Measurements from ENCODE around the gene MAFG. TPM values are rescaled to one million over a fixed set of nuclear protein-coding genes. Genes with fewer than 3 reads are reported as not detected.
A peak's percentile ranks its signal among the peaks of the same experiment; 100 is the strongest.

The MAFG gene
- total RNA-seq, 4 donors from 2014 or later, result 37.1 to 65.5 (median 51.9) TPM

DNA sequence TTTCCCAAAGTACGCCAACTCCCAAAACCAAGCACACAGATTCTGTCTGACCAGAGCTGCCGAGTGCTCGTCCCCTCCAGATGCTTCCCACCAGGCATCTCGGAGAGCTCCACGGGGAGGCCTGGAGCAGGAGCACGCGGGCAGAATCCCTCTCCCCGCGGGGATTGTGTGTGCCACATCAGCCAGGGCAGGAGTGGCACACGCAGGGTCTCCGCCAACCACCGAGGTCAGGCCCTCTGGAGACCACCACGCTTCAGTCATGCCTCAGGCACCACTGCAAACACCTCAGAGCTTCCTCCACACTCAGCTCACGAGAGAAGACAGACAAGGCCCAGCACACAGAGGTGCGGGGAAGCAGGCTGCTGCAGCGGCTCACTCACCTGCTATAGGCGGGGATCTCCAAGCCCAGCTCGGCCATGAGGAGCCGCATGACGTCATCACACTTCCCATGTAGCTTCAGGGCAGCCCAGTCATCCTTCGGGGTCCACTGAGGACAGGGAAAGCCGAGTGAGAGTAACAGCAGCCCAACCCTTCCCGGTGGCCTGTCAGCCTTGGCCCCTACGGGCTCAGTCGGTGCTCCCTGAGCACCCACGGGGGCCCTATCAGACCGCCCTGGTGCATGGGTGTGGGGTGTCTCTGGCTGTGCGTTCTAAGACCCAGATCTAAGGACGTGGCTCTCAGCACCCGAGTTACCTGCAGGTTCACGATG, 14.0 kb downstream of the MAFG start:
- ATAC-seq (no peak), DNase-seq (no peak)
- no peaks in the 10 kb centered on the region for H3K27me3 ChIP-seq
- H3K4me3 ChIP-seq, result no peak overlapping the region
- H3K36me3 ChIP-seq, result peaks cover 0 to 34% of the 10 kb centered on the region in 2 donors
- intact Hi-C loops (cut with DNase I; ENCODE audit: low total_unique reads) (loop anchor here (5.0 kb wide), 1 partner anchor 81 kb away; the partner anchor contains the start of gene MCRIP1), in situ Hi-C loops (cut with MboI; ENCODE audit: low sequenced_read_pairs in 4 of 4) (no loop called here)
- no peak overlapping the region for H3K27ac ChIP-seq
- peaks cover 25 to 30% of the 10 kb centered on the region in 2 donors for H3K4me1 ChIP-seq
- H3K9me3 ChIP-seq, result no peaks in the 10 kb centered on the region
- TF ChIP-seq, protein P1, sequence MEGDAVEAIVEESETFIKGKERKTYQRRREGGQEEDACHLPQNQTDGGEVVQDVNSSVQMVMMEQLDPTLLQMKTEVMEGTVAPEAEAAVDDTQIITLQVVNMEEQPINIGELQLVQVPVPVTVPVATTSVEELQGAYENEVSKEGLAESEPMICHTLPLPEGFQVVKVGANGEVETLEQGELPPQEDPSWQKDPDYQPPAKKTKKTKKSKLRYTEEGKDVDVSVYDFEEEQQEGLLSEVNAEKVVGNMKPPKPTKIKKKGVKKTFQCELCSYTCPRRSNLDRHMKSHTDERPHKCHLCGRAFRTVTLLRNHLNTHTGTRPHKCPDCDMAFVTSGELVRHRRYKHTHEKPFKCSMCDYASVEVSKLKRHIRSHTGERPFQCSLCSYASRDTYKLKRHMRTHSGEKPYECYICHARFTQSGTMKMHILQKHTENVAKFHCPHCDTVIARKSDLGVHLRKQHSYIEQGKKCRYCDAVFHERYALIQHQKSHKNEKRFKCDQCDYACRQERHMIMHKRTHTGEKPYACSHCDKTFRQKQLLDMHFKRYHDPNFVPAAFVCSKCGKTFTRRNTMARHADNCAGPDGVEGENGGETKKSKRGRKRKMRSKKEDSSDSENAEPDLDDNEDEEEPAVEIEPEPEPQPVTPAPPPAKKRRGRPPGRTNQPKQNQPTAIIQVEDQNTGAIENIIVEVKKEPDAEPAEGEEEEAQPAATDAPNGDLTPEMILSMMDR (IDR thresholded peaks at IDR 0.05 in 4 of 5, conservative IDR thresholded peaks at IDR 0.05 in 1 of 5), result no peak
- no peak for TF ChIP-seq POLR2A (IDR thresholded peaks at IDR 0.05)

DNA sequence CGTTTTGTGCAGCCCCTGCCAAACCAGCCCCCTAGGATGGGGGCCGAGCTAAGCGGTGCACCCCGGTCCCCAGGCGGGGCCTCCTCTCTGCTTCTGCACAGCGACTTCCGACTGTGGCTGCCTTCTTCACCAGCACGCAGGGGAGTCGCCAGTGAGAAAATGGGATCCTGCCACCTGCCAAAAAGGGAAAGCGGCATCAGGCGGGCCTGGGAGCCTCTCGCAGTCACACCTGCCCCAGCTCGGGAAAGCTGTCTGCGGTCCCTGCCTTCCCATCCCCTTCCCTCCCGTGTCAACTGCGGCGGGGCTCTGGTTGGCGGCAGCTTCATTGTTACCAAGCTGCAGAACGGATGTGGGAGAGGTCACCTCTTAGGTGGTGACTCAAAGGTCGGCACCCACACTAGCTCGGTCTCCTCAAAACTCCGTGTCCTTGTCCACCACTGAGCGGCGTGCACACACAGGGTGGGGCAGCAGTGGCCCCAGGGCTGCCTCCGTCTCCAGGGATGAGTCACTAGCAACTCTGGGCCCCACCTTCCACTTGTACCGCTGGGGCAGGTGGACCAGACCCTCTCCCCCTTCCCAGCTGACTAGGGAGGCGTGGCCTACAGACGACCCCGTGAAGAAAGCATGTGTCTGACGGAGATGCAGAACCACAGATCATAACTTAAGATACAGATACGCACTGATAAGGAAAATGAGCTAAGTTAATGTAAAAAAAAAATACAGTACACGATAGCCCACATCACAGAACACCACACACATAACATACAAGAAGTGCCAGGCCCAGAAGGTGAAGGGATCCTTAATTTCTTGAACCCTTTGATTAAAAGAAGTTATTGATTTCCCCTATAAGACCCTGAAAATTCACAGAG, 14.9 kb downstream of the MAFG start:
- intact Hi-C loops (cut with DNase I; ENCODE audit: low total_unique reads) (loop anchor here (5.0 kb wide), 1 partner anchor 80 kb away; the partner anchor contains the start of gene MCRIP1), in situ Hi-C loops (cut with MboI; ENCODE audit: low sequenced_read_pairs in 4 of 4) (no loop called here)
- peaks cover 21 to 26% of the 10 kb centered on the region in 2 donors for H3K4me1 ChIP-seq
- H3K36me3 ChIP-seq, result peaks cover 0 to 34% of the 10 kb centered on the region in 2 donors
- TF ChIP-seq POLR2A (IDR thresholded peaks at IDR 0.05), result no peak
- TF ChIP-seq, protein P1 (IDR thresholded peaks at IDR 0.05 in 4 of 5, conservative IDR thresholded peaks at IDR 0.05 in 1 of 5), result no peak
- DNase-seq (no peak), ATAC-seq (no peak)
- no peak overlapping the region for H3K4me3 ChIP-seq
- H3K27me3 ChIP-seq, result no peaks in the 10 kb centered on the region
- H3K9me3 ChIP-seq, result no peaks in the 10 kb centered on the region
- peak overlapping the region in 2 of 4 donors; percentile 74 to 81 for H3K27ac ChIP-seq

DNA sequence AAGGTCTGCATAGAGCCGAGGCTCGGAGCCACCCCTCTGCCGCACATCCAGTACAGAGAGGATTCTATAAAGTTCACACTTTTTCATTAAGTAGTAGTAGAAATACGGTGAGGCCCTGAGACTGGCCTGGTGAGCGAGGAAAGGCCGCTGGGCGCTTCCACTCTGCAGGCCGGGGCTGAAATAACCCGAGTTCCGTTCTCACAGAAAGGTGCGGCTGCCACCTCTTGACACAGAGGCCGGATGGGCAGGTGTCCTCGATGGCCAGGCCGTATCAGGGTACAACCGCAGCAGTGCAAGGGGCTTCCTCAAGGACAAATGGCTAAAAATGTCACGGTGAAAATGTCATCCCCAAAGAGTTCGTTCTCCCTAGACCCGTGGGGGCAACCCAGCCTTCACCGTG, 15.6 kb downstream of the MAFG start:
- Histone ChIP-seq H3K36me3 (peaks cover 0 to 34% of the 10 kb centered on the region in 2 donors), H3K4me1 (peaks cover 23 to 27% of the 10 kb centered on the region in 2 donors), H3K4me3 (peak overlapping the region; percentile 12 to 44 (median 32)), H3K27me3 (no peaks in the 10 kb centered on the region), H3K27ac (peak overlapping the region; percentile 72 to 81 (median 77)), H3K9me3 (no peaks in the 10 kb centered on the region)
- TF ChIP-seq, protein P1 (IDR thresholded peaks at IDR 0.05 in 4 of 5, conservative IDR thresholded peaks at IDR 0.05 in 1 of 5), result no peak
- TF ChIP-seq POLR2A (IDR thresholded peaks at IDR 0.05), result no peak
- intact Hi-C loops (cut with DNase I; ENCODE audit: low total_unique reads), result loop anchor here (1.0 to 5.0 kb wide), 3 partner anchors 21 to 80 kb away; partner anchors contain the start of genes ALYREF, ANAPC11, MCRIP1 and P4HB
- ATAC-seq (no peak), DNase-seq (no peak)
- in situ Hi-C loops (cut with MboI; ENCODE audit: low sequenced_read_pairs in 4 of 4), result no loop called here

DNA sequence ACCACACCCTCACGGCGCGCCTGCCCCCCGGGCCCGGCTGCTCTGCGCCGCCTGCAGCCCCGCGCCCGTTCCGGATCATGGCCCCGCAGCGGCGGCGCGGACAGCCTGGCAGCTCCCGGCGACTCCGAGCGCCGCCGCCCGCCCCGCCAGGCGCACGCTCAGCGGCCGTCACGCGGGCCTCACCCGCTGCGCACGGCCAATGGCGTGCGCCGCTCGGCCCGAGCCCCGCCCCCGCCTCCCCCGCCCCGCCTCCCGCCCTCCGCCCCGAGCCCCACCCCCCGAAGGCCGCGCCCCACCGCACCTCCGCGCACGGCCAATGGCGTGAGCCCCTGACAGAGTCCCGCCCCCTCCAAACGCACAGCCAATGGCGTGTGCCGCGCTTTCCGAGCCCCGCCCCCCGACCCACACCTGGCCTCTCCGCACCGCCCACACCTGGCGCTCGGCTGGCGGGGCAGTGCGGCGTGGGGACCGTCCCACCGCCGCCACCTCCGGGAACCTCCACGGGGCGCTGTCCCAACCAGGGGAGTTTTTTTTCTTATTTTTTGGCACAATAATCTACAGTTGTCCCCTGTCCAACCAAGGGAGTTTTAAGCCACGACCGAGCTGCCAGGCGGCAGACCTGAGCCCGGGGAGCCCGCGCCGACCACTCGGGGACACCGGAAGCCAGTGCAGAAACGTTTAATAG, 16.1 kb downstream of the MAFG start, which contains the start of gene PCYT2:
Gene PCYT2, minus strand, starts transcription at position 123 of the 685 bp plus-strand sequence. Its CDS starts 44 bp downstream, at position 79.
- intact Hi-C loops (cut with DNase I; ENCODE audit: low total_unique reads), result loop anchor here (1.0 to 5.0 kb wide), 3 partner anchors 20 to 79 kb away; partner anchors contain the start of genes ALYREF, ANAPC11, MCRIP1 and P4HB
- Histone ChIP-seq H3K4me1 (peaks cover 21 to 27% of the 10 kb centered on the region in 2 donors), H3K4me3 (peak within 1 kb of the TSS; percentile 61 to 78 (median 63)), H3K36me3 (peaks cover 0 to 34% of the 10 kb centered on the region in 2 donors), H3K9me3 (no peaks in the 10 kb centered on the region), H3K27me3 (no peaks in the 10 kb centered on the region), H3K27ac (peak within 1 kb of the TSS; percentile 72 to 81 (median 77))
- ATAC-seq, result peak; percentile 78 to 81
- in situ Hi-C loops (cut with MboI; ENCODE audit: low sequenced_read_pairs in 4 of 4), result no loop called here
- DNase-seq, result peak; percentile 87 to 90
- TF ChIP-seq, protein P1 (IDR thresholded peaks at IDR 0.05 in 4 of 5, conservative IDR thresholded peaks at IDR 0.05 in 1 of 5), result peak in 2 of 5 experiments; percentile 10 to 21
- TF ChIP-seq POLR2A (IDR thresholded peaks at IDR 0.05), result peak; percentile 77 to 86

All from gastrocnemius medialis (tissue), 4 donors.